ENCODE results near the gene ZHX3.

Gene ZHX3

GRCh38 chr20:41293269-41294037 is 24.1 kb downstream of the ZHX3 start:
- DNase-seq = no peak

- no peak for DNase-seq
Measured at GRCh38 chr20:41290804-41291389, 26.6 kb downstream of the ZHX3 start.

- DNase-seq = no peak
Measured at GRCh38 chr20:41287327-41287726, 30.2 kb downstream of the ZHX3 start.

DNA sequence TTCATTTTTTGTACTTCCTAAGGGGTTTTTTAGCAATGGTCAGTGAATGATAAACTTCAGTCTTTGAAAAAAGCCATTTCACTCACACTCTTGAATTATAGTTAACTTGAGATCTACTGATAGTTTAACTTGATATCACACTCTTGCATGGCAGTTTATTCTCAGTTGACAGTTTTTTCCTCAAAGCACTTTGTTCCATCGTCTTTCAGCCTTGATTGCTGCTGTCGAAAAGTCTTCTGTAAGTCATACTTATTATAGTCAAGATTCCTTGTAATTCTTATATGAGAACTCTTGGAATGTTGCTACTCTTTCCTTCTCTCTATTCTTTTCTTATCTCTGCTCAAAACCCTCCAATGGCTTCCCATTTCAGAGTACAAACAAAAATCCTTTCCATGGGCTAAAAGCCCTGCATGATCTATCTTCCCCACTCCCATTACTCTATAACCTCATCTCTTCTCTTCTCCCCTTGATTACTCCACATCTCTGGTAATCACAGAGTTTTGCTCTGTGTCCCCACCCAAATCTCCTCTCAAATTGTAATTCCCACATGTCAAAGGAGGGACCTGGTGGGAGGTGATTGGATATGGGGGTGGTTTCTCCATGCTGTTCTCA is 31.2 kb downstream of the ZHX3 start:
- no peak for DNase-seq

DNA sequence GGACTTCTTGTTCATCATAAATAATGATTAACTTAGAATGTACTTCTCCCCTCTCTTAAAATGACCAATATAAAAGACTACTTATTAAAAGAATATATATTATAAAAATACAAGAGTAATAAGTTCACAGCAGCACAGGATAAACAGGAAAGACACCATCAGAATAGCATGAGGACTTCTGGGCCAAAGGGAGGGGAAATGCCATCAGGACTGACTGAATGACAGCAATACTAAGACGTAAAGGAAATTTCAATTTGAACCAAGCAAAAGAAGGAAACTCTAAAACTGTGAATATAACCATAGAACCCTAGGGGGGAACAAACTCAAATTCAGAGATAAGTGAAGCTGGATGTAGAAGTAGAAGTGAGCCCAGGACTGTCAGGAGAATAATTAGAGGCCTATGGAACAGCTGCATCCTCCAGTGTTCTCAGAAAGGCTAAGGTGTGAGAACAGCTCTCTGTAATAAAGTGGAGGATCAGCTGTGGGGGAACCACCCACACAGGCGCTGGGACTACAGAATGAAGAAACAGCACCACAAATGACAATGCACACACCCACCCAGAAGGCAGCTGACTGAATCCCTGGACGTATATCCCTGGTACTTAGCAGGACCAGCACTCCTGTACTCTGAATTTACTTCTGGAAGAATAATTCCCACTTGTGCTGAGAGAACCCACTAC is 37.8 kb downstream of the ZHX3 start:
- DNase-seq = no peak

DNA sequence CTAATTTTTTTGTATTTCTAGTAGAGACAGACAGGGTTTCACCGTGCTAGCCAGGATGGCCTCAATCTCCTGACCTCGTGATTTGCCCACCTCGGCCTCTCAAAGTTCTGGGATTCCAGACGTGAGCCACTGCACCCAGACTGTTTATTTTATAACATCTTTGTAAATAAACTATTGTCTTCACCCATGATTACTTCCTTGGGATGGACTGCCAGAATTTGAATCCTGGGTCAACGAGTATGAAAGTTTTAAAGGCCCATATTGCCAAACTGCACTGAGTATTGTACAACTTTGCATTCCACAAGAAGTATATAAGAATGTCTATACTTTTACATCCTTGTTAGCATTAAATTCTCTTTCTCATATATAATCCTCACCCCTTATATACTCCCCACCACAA is 38.6 kb downstream of the ZHX3 start:
- DNase-seq = no peak

DNA sequence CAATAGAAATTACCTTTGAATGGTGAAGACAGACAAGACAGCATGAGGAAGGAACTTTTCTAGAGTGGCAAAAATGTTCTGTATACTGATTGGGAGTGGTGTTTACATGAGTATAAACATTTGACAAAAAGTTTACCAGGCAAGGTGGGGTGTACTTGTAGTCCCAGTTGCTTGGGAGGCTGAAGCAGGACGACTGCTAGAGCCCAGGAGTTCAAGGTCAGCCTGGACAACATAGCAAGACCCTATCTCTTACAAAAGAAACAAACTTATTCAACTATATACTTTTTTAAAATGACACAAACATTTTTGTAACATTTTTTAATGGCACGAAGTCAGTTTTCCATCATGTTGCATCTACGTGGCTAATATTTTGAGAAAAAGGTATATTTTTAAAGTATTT is 40.5 kb downstream of the ZHX3 start:
- no peak for DNase-seq

DNA sequence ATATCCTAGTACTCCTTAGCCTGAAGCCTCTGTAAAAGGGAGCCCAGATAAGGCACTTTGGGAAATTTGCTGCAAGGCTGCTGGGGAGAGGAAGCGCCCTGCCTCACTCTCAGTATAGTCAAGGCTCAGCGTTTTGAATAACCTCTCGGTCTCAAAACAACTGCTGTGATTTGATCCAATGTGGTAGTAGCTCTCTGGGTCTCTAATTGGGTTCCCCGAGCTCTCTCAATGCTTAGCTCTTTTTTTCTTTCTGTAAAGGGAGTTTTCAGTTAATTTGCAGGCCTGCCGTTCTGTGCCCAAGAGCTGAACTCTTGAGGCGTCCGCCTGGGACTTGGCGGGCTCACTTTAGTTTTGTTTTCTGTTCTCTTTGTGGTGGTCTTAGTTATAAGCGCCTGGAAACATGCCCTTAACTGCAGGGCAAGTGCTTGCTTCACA is 41.2 kb downstream of the ZHX3 start:
- no peak for DNase-seq

- no peak for DNase-seq
Measured at GRCh38 chr20:41275301-41275731, 42.2 kb downstream of the ZHX3 start.

- no peak for DNase-seq
Measured at GRCh38 chr20:41274152-41274551, 43.4 kb downstream of the ZHX3 start.

- DNase-seq = no peak
Measured at GRCh38 chr20:41273445-41273844, 44.1 kb downstream of the ZHX3 start.

- no peak for DNase-seq
Measured at GRCh38 chr20:41272339-41272738, 45.2 kb downstream of the ZHX3 start.

DNA sequence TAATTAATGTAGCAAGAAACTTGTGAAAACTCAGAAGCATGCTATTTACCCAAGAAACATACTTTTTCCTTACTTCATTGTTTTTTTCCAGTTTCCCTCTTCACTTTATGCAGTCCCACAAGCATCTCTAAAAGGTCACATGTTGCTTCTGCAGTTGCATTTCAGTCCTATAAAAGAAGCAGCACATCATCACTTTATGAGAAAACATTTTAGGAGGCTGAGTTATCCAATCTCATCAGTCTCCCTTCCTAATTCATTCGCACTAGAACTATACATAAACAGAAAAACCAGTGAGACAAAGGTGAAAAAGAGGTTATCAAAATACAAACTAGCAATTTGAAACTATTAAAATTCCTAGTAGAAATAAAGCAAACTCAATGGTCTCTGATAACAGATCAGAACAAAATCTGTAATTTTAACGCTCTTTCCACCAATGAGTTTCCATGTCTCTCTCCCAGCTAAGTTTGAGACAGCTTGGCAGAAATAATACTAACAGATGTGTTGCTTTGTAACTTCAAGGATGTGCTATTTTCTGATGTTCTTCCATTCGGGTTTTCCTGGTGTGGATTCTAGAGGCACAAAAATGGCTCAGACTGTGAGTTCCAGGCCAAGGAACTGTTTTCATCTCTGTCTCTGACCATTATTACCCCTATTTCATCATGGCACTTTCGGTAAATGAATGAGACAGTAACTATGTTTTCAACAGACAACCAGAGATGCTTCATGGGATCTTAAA is 48.4 kb downstream of the ZHX3 start:
- DNase-seq = no peak

DNA sequence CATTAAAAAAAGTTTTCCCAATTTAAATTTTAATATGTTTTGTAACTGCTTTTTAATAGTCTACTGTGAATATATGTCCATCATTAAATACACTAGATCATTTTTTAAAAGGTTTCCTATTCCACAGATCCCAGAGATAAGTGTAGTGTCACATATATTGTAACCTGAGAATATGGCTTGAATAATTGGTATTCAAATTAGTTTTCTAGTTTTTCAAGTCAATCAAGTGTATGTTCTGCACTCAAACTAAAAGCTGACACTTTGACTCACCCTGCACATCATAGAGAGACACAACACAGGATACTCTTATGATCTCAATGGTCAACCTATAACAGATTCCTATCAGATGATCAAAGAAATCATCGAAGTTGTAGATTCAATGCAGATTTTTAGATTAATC is 49.1 kb downstream of the ZHX3 start:
- DNase-seq = no peak

- DNase-seq = no peak
Measured at GRCh38 chr20:41265938-41266337, 51.6 kb downstream of the ZHX3 start.

DNA sequence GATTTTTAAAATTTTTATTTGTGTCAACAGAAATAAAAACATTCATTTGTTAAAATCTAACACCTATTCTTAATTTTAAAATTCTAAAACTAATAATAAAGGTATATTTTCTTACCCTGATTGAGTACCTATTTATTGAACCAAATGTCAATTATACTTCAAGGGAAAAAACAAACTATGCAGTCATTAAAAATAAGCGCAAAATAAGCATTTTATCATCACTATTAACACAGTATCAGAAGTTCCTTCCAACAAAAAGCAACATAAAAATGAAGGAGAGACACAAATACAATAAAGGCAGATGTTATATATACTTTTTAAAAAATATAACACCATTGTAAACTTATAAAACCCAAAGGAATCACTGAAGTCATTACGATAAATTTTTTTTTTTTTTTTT is 52.7 kb downstream of the ZHX3 start:
- DNase-seq = no peak

DNA sequence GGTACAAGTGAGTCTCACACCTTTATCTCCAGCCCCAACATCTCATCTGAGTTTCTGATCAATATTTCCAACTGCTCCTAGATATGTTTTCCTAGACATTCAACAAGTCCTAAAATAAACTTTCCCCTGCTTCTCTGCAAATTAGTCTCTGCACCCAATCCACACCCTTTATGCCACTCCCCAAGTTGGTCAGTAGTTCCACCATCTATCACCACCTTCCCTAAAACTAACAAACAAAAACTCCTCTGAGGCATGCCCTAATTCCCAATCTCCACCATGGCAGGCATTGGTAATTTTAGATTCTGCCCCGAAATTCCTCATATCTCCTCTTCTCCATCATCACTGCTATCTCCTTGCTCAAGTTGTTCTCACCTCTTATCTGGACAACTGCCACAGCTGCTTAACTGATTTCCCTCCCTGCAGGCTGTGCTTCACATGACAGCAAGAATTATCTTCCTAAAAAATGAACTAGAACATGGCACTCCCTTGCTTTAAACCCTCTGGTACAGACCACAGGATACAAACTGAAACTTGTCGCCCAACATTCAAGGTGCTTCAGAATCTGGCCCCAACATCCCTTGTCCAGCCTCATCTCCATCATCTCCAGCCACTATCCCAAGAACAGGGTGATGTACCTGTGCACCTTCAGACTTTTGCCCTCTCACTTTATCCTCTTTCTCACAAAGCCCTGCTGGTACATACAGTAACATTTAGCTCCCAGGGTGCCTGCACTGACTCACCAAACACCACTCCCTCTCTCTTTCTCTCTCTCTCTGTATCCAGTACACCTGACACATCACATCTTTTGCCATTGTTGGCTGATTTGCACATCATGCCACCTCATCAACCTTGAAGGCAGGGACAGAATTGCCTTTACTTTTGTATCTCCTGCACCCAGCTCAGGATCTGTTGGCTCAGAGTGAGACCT is 55.5 kb downstream of the ZHX3 start:
- DNase-seq = no peak

DNA sequence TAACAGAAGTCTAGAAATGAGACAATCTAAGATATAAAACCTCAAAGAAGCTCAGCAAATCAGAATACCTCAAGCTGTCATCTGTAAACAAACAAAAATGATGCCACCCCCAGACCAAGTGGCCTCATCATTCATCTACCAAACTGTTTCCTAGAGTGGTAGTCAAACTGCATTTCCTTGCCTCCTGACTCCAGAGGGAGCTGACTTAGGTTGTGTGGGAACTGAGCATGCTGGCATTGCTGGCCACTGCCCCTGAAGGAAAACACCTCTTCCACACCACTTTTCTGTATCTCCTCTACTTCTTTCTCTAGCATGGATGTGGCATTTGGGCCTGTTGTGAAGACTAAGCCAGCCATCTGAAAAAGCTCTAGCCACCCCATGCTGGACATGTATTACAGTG is 56.3 kb downstream of the ZHX3 start:
- DNase-seq = no peak

- DNase-seq = no peak
Measured at GRCh38 chr20:41260734-41261220, 56.8 kb downstream of the ZHX3 start.

DNA sequence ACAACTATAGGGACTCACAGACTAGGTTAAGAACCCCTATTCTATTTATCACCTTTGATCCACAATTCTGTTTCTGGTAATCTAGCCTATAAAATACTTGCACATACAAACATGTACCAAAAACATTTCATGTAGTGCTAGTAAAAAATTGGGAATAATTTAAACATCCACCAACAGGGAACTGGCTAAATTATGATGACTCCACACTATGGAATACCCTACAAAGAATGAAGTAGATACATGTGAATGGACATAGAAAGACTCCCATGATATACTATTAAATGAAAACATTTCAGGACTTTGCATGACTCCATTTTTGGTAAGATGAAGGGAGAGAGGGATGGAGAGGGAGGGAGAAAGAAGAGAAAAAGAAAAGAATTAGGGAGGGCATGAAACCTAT is 58.2 kb downstream of the ZHX3 start:
- DNase-seq = no peak

- no peak for DNase-seq
Measured at GRCh38 chr20:41258474-41258873, 59.1 kb downstream of the ZHX3 start.

- DNase-seq = no peak
Measured at GRCh38 chr20:41256516-41256915, 61.0 kb downstream of the ZHX3 start.

All from activated naive CD4-positive, alpha-beta T cell treated with Interleukin-2 at 50 U/mL for 16 hours (primary cell).